ENCODE data around the gene RSL1D1.
A peak's percentile ranks its signal among the peaks of the same experiment; 100 is the strongest.

Gene RSL1D1

DNA sequence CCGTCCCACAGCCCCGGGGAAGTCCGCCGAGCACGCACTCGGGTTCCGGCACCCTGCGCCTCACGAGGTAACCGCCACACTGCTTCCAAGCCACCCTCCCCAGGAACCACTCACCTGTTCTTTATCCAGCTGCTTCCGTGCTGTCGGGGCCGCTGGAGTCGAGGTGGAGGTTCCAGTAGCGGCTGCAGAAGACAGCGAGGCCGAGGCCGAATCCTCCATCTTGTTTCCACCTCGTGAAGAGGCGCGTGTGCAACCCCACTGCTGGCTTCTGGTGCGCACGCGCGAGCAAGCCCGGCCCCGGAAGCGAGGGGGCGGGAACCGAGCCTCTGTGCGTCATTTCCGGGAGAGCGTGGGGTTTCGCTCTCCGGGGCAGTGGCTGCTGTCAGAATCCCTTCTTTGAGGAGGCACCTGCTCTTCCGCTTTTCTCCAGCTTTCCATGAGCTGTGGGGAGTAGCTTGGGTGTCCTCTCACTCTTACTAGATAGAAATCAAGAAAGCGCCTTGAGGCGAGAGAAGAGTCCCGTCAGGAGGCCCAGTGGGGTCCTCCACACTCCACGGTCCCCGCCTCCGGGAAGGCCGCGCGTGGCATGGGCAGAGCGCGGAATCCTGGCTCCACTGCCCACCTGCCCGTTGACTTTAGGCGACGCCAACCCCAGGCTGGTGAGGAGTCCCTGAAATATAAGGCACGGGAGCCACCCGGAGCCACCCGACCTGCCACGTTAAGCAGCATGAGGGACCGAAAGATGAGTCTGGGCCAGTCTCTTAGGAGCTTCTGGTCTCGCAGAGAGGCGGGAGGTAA lies at the start of gene RSL1D1:
Gene RSL1D1 (minus strand): TSS at position 249 of the 798 bp plus-strand sequence. CDS start 30 bp downstream, at position 219.
- DNase-seq, result peak; percentile 98

DNA sequence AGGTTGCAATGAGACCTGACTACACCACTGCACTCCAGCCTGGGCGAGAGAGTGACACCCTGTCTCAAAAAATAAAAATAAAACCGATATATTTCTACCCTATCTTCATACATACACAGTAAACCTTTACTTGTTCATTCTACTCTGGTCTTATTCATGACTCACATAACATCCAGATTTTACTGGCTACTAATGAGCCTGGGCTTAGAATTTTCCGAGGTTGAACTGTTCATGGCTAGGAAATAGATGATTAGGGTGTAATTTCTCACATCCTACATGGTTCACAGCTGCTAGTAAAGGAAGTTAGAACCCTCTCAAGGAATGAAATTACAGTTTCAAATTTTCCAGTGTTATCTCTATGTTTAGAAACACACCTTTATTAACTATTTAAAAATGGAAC lies 49.7 kb upstream of the RSL1D1 start:
- no peak for DNase-seq

DNA sequence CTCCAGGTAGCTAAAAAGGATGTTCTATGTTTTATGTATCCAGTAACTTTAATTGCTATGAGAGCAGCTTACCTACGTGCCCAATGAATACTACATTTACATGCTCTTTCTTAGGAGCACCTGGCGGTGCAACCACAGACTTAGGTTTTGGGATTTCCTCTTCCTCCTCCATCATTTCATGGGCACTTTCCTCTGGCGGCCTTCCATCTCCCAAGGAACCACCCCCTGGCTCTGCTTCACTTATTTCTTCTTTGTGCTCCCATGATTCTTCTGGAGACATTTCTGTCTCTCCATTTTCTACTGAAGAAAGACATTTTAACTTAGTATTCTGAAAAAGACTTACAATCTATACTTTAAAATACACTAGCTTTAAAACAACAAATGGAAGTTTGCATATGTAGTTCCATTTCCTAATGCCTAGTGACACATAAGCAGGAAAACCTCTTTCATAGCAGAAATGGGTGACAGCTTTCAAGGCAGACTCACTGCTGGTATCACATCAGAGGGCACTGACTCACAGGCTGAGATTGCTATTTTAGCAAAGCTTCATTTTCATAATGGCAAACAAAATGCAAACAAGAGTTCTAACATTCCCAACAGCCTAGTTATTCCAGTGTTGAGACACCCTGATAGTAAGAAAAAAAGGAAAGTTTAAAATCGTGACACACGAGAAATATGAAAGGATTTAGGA lies 45.3 kb upstream of the RSL1D1 start:
- peak; percentile 77 for DNase-seq

DNA sequence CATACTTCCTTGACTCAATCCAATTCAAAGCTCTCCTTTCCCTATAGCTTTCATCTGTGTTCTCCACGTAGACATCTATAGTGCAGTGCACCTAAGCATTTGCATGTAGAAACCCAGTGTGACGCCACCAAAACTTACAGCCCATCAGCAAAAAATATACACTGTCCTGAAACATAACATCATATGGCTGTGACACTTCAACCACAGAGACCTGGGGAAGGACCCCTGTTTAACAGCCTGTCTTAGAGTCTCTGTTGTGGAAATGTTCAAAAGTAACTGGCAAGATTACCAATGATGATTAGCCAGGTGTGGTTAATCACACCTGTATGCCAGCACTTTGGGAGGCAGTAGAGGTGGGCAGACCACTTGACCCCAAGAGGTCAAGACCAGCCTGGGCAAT lies 42.2 kb upstream of the RSL1D1 start:
- no peak for DNase-seq

DNA sequence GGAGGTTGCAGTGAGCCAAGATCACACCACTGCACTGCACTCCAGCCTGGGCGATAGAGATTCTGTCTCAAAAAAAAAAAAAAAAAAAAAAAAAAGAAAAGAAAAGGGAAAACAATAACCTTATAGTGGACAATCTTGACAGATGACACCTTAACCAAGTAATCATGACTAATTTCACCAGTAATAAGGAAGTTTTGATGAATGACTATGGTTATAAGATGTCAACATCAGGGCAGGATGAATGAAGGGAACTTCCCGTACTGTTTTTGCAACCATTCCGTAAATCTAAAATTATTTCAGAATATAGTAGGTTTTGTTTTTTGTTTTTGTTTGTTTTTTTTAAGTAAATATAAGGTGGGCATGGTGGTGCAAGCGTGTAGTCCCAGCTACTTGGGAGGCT lies 41.4 kb upstream of the RSL1D1 start:
- DNase-seq, result peak; percentile 50

DNA sequence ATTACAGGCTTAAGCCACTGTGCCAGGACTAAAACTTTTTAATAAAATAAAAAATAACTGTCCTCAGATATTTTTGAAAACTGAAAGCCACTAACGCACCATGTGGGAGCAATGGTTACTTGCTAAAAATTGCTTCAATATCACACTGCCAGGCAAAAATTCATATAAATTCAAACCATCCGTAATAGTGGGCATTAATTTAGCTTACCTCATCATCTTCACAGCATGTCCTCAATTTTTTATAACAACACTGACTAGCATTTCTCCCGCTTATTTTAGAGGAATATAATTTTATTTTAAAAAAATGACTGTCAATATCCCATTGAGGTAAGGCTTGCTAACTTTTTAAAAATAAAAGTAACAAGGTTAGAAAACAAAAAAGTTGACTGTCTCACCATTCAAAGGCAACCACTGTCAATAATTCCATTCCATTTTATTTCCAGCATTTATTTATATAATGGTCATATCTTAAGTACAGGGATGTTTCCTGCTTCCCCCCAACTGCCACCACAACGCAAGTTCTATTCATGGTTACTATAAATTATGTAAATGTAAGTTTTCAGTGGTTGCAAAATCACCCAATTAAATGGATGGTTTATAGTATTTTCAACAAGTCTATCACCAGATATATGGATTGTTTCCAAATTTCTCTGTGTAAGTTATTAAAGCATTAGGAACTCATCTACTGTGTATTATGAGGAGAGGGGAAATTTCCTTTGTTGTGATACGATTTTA lies 39.1 kb upstream of the RSL1D1 start:
- no peak for DNase-seq

DNA sequence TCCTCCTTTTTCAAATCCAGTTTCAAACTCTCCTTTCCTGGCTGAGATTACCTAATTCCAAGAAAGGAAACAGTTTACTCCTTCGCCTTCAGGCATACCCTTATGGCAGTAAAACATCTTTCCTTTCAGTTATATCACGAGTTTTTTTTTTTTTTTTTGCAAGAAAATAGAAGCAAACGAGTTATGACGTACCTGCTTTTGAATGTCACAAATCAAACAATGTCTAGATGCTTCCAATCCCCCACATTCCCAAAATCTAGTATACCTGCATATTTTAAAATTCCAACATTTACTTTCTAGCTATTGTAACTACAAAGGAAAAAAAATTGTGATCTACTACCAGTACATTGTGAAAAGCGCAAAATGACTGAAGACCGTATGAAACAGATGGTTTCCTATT lies 35.5 kb upstream of the RSL1D1 start:
- no peak for DNase-seq

DNA sequence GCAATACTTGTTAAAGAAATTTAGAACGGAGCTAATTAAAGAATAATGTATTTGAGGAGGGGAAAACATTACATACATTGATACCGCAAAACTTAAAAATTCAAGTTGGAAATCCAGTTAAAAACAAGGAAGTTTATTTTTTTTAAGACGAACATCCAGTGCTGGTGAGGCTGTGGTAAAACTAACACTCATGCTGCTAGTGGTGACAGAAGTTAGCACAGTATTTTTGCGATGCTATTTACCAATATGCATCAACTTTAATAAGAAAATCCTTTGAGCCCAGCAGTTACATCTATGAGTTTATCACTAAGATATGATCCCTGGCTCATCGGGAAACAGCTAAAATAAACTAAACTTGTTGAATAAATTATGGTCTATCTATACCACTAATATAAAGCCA lies 32.7 kb upstream of the RSL1D1 start:
- DNase-seq, result no peak

DNA sequence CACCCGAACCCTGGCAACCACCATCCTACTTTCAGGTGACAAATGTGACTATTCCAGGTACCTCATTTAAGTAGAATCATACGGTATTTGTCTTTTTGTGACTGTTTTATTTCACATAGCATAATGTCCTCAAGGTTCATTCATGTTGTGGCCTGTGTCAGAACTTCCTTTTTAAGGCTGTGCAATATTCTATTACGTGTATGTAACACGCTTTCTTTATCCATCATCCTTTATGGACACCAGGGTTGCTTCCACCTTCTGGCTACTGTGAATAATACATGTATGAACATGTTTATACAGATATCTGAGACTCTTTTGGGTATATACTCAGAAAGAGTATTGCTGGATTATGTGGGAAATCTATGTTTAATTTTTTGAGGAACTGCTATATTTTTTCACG lies 28.7 kb upstream of the RSL1D1 start:
- peak; percentile 16 for DNase-seq

DNA sequence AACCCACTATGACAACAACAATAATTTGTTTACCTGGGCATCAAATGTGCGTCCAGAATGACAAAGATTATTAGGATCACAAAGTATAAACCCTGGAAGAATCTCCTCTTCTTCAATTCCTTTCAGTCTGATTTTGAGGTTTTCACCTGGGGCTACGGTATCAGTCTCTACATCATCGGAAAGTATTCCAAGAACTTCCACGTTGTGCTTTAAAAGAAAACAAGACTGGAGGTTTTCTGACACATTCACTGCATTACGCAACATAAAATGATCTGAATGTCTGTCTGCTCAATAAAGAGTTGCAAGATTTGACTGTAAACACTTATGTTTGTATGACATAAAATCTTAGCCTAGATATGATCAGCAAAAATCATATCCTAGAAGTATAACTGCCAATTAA lies 26.0 kb upstream of the RSL1D1 start:
- no peak for DNase-seq

DNA sequence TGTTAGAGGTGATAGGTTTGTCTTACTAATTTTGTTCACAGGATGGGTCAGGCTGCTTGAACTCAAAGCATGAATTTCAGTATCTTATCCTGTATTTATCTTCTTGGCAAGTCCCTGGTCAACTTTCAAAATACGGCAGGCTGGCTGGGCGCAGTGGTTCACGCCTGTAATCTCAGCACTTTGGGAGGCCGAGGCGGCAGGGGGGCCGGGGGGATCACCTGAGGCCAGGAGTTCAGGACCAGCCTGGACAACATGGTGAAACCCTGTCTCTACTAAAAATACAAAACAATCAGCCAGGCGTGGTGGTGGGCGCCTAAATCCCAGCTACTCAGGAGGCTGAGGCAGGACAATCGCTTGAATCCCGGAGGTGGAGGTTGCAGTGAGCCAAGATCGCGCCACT lies 25.0 kb upstream of the RSL1D1 start:
- no peak for DNase-seq

DNA sequence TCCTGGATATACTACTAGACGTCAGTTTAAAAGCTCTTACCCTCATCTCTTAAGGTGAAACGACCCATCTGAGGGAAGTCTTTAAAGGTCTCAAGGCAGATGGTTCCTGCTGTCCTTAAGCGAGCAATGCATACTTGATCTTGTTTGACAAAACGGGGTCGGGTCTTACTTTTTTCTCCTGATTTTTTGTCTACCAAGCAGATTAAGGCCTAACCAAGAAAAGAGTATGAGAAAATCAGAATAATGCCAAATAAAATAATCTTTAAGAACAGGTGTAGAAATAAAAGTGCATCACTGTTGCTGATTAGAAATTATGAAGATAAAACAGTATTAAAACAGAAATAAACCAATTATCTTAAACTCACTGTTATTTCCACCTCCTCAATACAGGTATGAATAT lies 24.4 kb upstream of the RSL1D1 start:
- DNase-seq, result no peak

DNA sequence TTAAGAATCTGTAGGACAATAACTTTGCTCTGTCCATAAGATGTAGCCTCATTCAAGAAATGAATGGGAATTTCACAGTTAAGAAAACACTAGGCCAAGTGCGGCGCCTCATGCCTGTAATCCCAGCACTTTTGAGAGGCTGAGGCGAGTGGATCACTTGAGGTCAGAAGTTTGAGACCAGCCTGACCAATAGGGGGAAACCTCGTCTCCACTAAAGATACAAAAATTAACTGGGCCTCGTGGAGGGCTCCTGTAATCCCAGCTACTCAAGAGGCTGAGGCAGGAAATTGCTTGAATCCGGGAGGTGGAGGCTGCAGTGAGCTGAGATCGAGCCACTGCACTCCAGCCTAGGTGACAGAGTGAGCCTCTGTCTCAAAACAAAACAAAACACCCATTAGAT lies 19.9 kb upstream of the RSL1D1 start:
- DNase-seq, result peak; percentile 3

DNA sequence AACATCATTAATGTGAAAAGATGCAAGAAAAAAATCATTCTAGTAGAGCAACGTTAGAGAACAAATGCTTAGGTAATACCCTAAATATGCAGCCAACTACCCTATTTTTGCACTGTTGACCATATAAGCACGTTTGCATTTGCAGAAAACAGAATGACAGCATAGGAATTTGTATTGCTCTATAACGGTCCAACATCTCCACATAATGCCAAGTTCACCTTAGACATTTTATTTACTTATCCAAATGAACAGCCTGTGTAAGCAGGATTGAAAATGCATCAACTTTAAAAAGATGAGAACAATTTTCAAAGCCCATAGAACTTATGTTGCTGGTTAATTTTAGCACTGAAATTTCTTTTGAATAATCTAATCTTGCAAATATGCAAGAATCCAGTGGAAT lies 19.1 kb upstream of the RSL1D1 start:
- DNase-seq, result no peak

DNA sequence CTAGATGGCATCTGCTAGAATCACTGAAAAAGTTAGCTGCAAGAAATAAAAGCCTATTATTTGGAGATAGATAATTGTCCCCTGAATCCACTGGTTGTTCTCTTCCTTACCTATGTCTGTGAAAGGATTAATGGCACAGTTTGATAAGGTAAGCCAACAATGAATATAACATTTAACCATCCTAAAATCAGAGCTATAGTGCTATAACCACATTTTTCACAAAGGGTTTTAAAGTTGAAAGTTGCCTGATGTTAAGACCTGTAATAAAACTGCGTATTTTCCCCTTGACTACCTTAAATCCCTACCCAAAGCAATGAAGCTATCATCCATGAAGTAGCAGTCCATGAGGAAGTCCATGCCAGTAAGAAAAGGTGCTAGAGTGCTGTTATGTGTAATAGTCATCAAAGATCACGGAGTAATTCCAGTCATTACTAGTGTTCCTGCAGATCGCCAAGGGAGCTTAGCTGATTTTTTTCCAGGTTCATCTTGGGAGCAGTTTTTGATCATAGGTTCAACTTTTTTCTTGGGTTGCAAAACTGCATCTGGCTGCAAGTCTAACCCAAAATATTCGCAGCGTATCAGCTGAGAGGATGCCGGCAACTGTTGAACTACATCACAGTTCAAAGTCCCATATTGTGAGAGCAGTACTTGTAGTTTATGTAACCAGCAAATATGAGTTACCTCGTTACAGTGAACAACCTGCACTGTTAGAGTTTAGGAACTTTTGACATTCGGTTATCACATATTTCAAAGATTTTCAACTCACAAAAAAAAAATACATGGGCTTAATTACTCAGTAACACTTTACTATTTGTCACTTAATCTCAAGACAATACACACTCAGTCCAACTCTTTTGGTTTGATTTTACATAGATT lies 18.2 kb upstream of the RSL1D1 start:
- DNase-seq, result no peak

DNA sequence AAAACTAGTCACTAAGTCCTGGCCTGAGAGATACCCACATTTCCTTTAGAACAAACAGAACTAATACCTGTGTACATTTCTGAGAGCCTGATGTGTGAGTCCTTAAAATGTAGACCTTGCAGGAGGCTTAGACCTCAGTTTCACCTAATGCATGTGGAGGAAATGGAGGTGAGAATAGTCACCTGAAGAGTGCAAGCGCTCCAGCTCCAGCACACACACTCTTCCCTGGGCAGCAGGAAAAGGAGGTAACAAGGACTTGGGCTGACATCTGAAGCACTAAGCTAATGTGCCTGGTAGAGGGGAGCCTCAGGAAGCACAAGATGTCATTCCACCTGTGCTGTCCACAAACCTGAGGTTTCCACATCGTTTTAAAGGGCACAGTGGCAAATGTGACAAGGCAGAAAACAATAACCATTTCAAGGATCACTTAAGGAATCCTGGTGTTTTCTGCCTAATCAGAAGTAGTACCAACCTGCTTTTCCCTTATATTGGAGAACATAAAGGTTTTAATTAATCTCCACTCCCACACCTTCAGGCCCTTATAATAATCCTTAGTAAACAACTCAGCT lies 17.2 kb upstream of the RSL1D1 start:
- DNase-seq, result no peak

DNA sequence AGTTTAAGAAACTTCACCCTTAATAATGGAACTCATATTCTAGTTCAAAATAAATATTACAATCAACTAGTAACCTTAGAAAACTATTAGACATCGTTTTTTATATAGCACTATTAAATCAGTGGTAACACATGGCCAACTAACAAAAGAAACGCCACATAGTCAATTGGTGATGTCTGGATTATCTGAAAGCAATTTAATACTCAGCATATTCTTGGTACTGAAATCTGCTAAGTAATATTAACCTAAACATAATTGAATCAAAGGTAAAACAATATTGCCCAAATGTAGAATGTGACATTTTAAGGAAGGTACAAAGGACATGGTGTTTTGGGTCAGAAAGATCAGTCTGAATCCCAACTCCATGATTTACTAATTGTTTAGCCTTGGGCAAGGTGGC lies 11.1 kb upstream of the RSL1D1 start:
- no peak for DNase-seq

DNA sequence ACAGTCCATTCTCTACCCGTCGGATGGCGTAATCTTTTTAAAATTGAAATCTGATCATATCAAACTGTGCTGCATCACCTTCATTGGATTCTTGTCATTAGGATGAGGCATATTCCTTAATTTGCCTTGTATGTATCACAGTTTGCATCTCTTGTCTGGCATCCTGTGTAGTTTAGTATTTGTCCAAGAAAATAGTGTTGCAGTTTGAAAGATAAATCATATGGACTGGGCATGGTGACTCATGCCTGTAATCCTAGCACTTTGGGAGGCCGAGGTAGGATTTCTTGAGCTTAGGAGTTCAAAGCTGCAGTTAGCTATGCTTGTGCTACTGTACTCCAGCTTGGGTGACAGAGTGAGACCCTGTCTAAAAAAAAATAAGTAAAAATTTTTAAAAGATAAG lies 5.8 kb upstream of the RSL1D1 start:
- no peak for DNase-seq

DNA sequence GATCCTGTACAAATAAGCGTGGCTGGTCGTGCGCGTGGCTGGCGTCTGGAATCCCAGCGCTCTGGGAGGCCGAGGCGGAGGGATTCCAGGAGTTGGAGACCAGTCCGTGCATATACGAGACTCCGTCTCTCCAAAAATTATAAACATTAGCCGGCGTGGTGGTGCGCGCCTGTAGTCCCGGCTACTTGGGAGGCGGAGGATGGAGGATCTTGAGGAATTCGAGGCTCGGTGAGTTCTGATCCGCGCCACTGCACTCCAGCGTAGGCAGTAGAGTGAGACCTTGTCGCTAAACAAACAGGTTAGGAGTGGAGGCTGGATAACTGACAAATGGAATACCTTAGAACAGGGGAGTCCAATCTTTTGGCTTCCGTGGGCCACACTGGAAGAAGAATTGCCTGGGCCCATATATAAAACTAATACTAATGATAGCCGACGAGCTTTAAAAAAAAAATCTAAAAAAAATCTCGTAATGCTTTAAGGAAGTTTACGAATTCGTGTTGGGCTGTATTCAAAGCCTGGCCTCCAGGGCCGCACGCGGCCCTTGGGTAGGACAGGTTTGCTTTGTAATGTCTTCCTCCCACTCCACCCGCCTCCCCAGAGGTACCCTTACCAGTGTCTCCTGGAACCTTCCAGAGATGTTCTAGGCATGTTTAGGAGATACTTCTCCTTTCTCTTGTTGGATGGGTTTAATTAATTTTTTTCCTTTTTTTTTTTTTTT lies 909 bp upstream of the RSL1D1 start:
- no peak for DNase-seq

DNA sequence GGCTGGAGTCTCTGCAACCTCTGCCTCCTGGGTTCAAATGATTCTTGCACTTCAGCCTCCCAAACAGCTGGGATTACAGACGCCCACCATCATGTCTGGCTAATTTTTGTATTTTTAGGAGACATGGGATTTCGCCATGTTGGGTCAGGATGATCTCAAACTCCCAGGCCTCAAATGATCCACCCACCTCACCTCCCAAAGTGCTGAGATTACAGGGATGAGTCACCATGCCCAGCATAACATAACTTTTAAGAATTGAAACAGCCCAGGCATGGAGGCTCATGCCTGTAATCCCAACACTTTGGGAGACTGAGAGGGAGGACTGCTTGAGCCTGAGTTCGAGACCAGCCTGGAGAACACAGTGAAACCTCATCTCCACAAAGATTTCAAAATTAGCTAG lies 2.5 kb downstream of the RSL1D1 start:
- DNase-seq, result peak; percentile 48

DNA sequence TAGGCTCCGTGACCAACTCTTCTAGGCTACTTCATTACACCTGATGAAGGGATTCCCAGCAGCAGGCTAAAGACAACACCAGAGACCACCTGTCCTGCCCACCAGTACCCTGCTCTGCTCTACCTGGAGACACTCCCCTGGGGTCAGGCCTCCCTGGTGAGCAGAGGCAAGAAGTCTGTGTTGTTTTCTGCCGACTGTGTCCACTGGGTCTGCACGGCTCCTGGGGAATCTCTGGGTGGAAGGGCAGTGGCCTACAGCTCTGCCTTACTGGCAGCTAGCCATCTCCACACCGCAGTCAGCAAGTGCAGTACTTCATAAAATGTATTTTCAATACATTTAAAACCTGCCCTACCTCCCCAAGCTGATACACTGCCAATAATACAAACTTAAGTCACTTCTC lies 6.8 kb downstream of the RSL1D1 start:
- DNase-seq, result no peak

DNA sequence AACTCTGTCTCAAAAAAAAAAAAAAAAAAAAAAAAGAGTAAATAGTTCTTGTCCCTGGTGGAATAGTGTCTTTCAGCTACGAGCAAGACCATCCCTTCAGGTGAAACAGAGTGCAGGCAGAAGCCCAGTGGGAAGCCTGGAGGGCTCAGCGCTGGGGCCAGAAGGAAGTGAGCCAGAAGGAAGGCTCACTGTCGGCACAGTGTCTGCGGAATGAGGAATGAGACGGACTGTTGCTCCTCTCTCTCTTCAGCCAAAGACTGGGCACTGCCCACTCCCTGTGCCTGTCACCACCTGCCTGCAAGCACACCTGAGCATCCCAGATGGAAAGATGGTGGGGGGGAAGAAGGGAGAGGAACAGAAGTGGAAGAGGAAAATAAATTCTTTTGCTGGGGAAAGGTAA lies 7.5 kb downstream of the RSL1D1 start:
- no peak for DNase-seq
